GM10248 (cell line): ENCODE data around the gene TINAGL1.

Experiments used
- CTCF ChIA-PET: fragments of 300-600 bp; sonication (Branson Sonifier 250); formaldehyde crosslinking; extraction: SDS; loops from one replicate; lab custom pipeline; 2021; ENCODE audit warnings: antibody characterized with exemption; lab: Yijun Ruan, JAX
- POLR2A ChIA-PET: fragments of 350-650 bp; sonication (Branson Sonifier 250); formaldehyde crosslinking; extraction: SDS; loops from one replicate; lab custom pipeline; 2020; ENCODE audit warnings: antibody characterized with exemption; lab: Yijun Ruan, JAX
- DNase-seq: peaks from one replicate; pipeline ENCODE4 v3.0.0; 2012; ENCODE audit errors: extremely low spot score
- TF ChIP-seq, protein P1 (sequence below): IDR thresholded peaks from 2 replicates; pipeline ENCODE4 v1.5.1; 2012; ENCODE audit warnings: mild to moderate bottlenecking, low read depth; ENCODE audit errors: extremely low read depth, missing control alignments, control extremely low read depth

TINAGL1 gene

GRCh38 chr1:31625561-31626222 is 49.4 kb downstream of the TINAGL1 start:
- ChIA-PET CTCF (interaction anchor here (0.6 to 8.6 kb wide), 4 partner anchors 9 to 61 kb away, joined by 3 to 52 read pairs (median 4); partner anchors contain the start of gene HCRTR1), POLR2A (interaction anchor here (0.5 to 0.7 kb wide), 2 partner anchors 10 to 530 kb away, joined by 4 to 5 read pairs; no protein-coding TSS in a partner anchor)

DNA sequence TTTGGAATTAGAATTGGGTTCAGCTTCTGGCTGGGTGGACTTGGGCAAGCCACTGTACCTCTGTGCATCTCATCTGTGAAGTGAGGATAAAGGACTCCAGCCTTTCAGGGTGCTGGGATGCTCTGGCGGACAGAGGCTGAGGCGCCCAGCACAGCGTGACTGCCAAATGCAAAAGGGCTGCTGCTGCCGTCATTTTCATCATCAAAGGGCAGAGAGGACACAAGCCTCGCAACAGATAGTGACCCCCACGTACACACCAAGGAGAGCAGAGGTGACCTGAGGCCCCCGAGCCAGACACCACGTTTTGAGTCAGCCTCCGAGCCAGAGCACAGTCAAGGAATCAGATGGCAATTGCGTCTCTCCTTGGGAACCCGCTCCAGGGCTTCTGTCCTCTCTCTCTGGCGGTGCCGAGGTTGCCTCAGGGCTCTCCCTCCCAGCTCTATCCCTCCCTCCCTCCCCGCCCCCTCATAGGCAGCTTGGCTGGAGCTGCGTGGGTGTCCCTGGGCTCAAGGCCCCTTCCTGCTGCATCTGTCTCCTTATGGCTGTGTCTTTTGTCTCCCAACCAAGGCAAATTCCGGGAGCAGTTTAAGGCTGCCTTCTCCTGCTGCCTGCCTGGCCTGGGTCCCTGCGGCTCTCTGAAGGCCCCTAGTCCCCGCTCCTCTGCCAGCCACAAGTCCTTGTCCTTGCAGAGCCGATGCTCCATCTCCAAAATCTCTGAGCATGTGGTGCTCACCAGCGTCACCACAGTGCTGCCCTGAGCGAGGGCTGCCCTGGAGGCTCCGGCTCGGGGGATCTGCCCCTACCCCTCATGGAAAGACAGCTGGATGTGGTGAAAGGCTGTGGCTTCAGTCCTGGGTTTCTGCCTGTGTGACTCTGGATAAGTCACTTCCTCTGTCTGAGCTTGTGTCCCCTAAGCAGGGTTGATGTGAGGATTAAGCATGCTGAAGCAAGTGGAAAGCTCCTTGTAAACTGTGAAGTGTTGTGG is 50.2 kb downstream of the TINAGL1 start:
- TF ChIP-seq, protein P1, sequence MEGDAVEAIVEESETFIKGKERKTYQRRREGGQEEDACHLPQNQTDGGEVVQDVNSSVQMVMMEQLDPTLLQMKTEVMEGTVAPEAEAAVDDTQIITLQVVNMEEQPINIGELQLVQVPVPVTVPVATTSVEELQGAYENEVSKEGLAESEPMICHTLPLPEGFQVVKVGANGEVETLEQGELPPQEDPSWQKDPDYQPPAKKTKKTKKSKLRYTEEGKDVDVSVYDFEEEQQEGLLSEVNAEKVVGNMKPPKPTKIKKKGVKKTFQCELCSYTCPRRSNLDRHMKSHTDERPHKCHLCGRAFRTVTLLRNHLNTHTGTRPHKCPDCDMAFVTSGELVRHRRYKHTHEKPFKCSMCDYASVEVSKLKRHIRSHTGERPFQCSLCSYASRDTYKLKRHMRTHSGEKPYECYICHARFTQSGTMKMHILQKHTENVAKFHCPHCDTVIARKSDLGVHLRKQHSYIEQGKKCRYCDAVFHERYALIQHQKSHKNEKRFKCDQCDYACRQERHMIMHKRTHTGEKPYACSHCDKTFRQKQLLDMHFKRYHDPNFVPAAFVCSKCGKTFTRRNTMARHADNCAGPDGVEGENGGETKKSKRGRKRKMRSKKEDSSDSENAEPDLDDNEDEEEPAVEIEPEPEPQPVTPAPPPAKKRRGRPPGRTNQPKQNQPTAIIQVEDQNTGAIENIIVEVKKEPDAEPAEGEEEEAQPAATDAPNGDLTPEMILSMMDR, result no peak
- POLR2A ChIA-PET, result interaction anchor here (0.5 to 0.7 kb wide), 2 partner anchors 11 to 529 kb away, joined by 4 to 5 read pairs; no protein-coding TSS in a partner anchor
- CTCF ChIA-PET, result interaction anchor here (0.6 to 8.6 kb wide), 4 partner anchors 8 to 62 kb away, joined by 3 to 52 read pairs (median 4); partner anchors contain the start of gene HCRTR1
- DNase-seq, result no peak

More at GRCh38 chr1:31625561-31626222, 49.4 kb downstream of the TINAGL1 start:
- no peak for DNase-seq
- TF ChIP-seq, protein P1, result no peak

GRCh38 chr1:31627301-31627929 is 51.1 kb downstream of the TINAGL1 start:
- POLR2A ChIA-PET, result no interaction called here

GRCh38 chr1:31627930-31628559 is 51.7 kb downstream of the TINAGL1 start:
- TF ChIP-seq, protein P1, result no peak
- CTCF ChIA-PET, result interaction anchor here (1.0 to 8.6 kb wide), 2 partner anchors 11 to 17 kb away, joined by 3 to 52 read pairs; partner anchors contain the start of genes HCRTR1 and PEF1
- POLR2A ChIA-PET, result no interaction called here
- DNase-seq, result no peak

More at GRCh38 chr1:31627301-31627929, 51.1 kb downstream of the TINAGL1 start:
- CTCF ChIA-PET, result interaction anchor here (1.0 to 8.6 kb wide), 3 partner anchors 10 to 57 kb away, joined by 3 to 52 read pairs (median 3); partner anchors contain the start of genes HCRTR1 and PEF1
- DNase-seq, result no peak
- TF ChIP-seq, protein P1, result no peak

GRCh38 chr1:31628931-31629556 is 52.7 kb downstream of the TINAGL1 start:
- TF ChIP-seq, protein P1, result no peak
- no peak for DNase-seq
- CTCF ChIA-PET, result interaction anchor here (0.9 to 8.6 kb wide), 4 partner anchors 8 to 35 kb away, joined by 3 to 52 read pairs (median 3); partner anchors contain the start of gene HCRTR1
- POLR2A ChIA-PET, result no interaction called here
